Non-pigmented ciliary epithelial cell (primary cell): ENCODE data around the gene AAMP.

ENCODE experiments used
- DNase-seq: peaks from one replicate; pipeline ENCODE4 v3.0.0-alpha.2; 2010; ENCODE audit warnings: low read depth

Gene AAMP

GRCh38 chr2:218260166-218260565 lies 9.8 kb downstream of the AAMP start:
- no peak for DNase-seq

GRCh38 chr2:218259099-218259961 lies 10.6 kb downstream of the AAMP start:
- peak; percentile 58 for DNase-seq

- no peak for DNase-seq
These were observed 12.5 kb downstream of the AAMP start for GRCh38 chr2:218257390-218257981.

- DNase-seq = no peak
These were observed 13.2 kb downstream of the AAMP start for GRCh38 chr2:218256612-218257350.

GRCh38 chr2:218255446-218255845 lies 14.5 kb downstream of the AAMP start:
- DNase-seq = peak; percentile 22

GRCh38 chr2:218253232-218253625 lies 16.7 kb downstream of the AAMP start:
- DNase-seq = no peak

GRCh38 chr2:218252509-218253231 lies 17.3 kb downstream of the AAMP start:
- no peak for DNase-seq

- no peak for DNase-seq
These were observed 20.2 kb downstream of the AAMP start for GRCh38 chr2:218249691-218250090.

GRCh38 chr2:218245214-218245613 lies 24.7 kb downstream of the AAMP start:
- no peak for DNase-seq

GRCh38 chr2:218244665-218245064 lies 25.3 kb downstream of the AAMP start:
- DNase-seq = no peak

GRCh38 chr2:218244204-218244603 lies 25.7 kb downstream of the AAMP start:
- DNase-seq = no peak

- no peak for DNase-seq
These were observed 31.1 kb downstream of the AAMP start for GRCh38 chr2:218238887-218239286.

GRCh38 chr2:218236829-218237228 lies 33.1 kb downstream of the AAMP start:
- no peak for DNase-seq

- DNase-seq = no peak
These were observed 34.9 kb downstream of the AAMP start for GRCh38 chr2:218235017-218235416.

- DNase-seq = no peak
These were observed 35.4 kb downstream of the AAMP start for GRCh38 chr2:218234521-218234920.

GRCh38 chr2:218233543-218233942 lies 36.4 kb downstream of the AAMP start:
- DNase-seq = no peak

- DNase-seq = no peak
These were observed 39.1 kb downstream of the AAMP start for GRCh38 chr2:218230882-218231281.

- DNase-seq = no peak
These were observed 40.1 kb downstream of the AAMP start for GRCh38 chr2:218229851-218230250.

- DNase-seq = peak; percentile 68
These were observed 40.7 kb downstream of the AAMP start for GRCh38 chr2:218229239-218229638.

- DNase-seq = no peak
These were observed 41.4 kb downstream of the AAMP start for GRCh38 chr2:218228366-218229090.

GRCh38 chr2:218226903-218227302 lies 43.0 kb downstream of the AAMP start:
- no peak for DNase-seq

- DNase-seq = no peak
These were observed 45.8 kb downstream of the AAMP start for GRCh38 chr2:218224186-218224585.
